Loucy (cell line): Measurements from ENCODE around the gene SYT2.

Experiments used
- CTCF ChIP-seq: fragments of 200-600 bp; sonication (generic); conservative IDR thresholded peaks from 2 replicates; pipeline ENCODE4 v1.5.1; 2014; ENCODE audit warnings: mild to moderate bottlenecking, antibody characterized with exemption, low read length
- EZH2phosphoT487 ChIP-seq: fragments of 200-600 bp; IDR thresholded peaks from 2 replicates; pipeline ENCODE4 v1.6.1; 2018; ENCODE audit warnings: antibody characterized with exemption, mild to moderate bottlenecking, moderate library complexity, borderline replicate concordance

- TF ChIP-seq CTCF: no peak
- TF ChIP-seq EZH2phosphoT487: no peak
Observed at GRCh38 chr1:202589190-202589930, 120.9 kb downstream of the SYT2 start.
